ENCODE measurements around the gene FZD7.

FZD7 gene

GRCh38 chr2:202009581-202009980 is 24.1 kb upstream of the FZD7 start:
- DNase-seq (ENCODE audit: extremely low read depth in 1 of 2, low read depth in 1 of 2), result no peak

- no peak for DNase-seq (ENCODE audit: extremely low read depth in 1 of 2, low read depth in 1 of 2)
Measured at GRCh38 chr2:202014318-202014717, 19.3 kb upstream of the FZD7 start.

DNA sequence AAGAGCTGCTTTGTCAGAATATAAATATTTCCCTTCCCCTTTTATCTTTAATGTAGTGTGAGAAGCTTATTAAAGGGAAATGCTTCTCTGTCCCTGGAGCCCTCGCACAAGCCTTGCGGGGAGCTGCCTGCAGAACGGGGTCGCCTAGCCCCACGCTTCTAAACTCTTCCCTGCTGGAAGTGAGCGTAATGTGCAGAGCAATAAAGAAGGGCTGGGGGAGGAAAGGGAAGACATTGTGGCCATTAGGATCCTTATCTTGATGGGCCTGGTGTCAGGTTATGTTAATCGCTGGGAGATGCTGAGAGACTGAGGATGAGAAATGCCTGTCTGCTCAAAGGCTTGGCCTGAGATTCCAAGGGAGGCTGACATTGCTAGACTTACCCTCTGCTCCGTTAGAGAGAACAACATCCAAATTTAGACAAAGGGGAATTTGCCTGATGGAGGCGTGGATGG is 18.9 kb upstream of the FZD7 start:
- no peak for DNase-seq (ENCODE audit: extremely low read depth in 1 of 2, low read depth in 1 of 2)

DNA sequence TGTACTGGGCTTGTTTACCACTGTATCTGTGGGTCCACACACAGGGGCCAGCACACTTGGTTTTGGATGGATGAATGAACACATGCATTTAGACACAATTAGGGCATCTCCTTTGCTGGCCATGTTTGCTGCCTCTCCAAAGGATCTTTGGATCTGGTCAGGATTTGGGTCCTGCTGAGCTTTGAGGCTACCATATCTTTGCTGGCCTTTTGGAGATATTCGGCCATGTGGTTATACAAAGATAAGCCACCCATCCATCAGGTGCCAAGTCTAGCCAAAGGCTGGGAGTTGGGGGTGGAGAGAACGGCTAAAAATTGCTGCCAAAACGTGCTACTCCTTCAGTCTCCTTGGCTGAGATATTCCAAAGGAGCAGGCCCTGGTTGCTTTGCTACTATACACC is 18.2 kb upstream of the FZD7 start:
- DNase-seq (ENCODE audit: extremely low read depth in 1 of 2, low read depth in 1 of 2), result no peak

DNA sequence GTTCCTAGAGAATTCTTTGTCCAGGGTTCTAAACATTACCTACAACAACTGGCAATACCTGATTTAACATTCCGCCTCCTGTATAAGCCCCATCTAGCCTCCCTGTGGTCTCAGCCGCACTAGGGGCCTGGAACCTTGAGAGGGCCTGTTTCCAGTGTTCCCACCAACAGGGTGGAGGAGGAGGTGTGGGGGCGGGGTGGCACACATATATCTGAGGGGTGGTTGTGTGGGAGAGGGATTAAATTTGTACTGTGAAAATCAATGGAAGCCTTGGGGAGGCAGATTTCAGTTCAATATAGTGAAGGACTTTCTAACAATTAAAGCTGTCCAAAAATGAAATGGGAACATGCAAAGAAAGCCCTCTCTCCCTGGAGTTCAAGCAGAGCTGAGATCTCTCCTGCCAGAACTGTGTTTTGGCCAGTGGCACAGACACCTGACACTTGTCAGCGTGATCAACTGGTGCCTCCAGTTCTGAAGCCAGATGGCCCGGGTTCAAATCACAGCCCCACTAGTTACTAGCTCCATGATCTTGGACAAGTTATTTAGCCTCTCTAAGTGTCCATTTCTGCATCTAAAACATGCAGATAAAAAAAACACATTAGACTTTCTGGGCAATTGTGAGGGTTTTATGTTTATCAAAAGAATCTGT is 17.0 kb upstream of the FZD7 start:
- DNase-seq (ENCODE audit: extremely low read depth in 1 of 2, low read depth in 1 of 2), result no peak

GRCh38 chr2:202017940-202018339 is 15.7 kb upstream of the FZD7 start:
- no peak for DNase-seq (ENCODE audit: extremely low read depth in 1 of 2, low read depth in 1 of 2)

DNA sequence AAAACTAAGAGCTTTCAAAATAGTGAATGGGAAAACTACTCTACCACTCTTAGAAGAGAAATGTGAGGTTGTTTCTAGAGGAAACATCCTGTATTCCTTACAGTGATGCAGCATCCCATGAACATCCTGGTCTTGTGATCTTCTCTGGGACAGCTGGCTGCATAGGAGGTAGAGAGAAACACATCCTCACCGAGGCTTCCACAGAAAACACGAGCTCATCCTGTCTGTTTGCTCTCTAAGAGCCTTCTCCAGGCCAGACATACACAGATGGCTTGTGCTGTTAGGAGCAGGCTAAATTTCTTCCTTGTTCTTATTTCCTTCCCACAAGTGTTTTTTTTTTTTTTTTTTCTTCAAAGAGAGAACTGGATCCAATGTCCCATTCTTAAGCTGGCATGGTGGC is 14.7 kb upstream of the FZD7 start:
- no peak for DNase-seq (ENCODE audit: extremely low read depth in 1 of 2, low read depth in 1 of 2)

DNA sequence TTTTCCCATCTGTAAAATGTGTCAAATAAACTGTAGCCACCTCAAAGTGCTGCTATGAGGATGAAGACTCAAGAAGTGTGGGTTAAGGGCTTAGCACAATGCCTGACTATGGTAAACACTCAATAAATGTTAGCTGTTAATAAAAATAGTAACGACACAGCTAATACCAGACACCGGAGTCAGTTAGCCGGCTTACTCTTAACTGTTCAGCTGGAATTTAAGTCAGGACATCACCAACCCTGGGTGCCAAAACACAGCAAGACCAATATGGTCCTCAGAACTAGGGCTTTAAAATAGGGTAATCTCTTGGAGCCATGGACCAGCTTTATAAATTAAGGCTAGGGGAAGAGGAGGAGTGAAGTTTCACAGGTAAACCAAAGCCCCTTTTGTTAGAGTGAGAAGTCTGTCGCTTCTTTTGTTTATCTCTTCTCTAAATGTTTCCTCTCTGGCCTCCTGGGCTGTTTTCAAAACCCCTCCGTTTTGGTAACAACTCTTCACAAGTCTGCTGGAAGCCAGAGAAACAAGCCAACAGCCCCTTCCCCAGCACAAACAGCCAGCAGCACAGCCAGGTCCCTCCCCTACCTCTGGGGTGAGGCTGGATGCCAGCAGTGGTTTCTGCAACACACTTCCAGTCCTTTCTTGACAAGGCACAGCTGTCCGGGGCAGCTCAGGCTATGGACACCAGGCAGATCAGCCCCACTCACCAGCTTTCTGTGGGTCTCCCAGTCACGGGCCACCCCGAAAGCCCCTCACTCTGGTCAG is 13.8 kb upstream of the FZD7 start:
- no peak for DNase-seq (ENCODE audit: extremely low read depth in 1 of 2, low read depth in 1 of 2)

DNA sequence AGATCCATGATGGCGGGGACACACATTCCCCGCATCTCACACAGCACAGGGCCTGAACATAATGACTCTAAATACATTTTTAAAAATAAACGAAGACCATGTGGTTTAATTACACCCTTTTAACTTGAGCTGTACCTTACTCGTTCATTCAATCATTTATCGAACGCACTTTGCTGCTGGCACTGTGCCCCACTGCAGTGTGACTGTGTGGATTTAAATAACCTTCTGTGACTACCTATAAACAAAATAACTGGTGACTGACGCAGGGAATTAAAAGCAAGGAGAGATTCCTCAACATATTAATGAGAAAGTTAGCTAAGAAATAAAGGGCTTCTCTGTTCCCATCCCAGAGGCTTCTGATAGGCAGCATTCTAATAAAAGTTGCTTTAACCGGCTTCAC is 10.9 kb upstream of the FZD7 start:
- no peak for DNase-seq (ENCODE audit: extremely low read depth in 1 of 2, low read depth in 1 of 2)

DNA sequence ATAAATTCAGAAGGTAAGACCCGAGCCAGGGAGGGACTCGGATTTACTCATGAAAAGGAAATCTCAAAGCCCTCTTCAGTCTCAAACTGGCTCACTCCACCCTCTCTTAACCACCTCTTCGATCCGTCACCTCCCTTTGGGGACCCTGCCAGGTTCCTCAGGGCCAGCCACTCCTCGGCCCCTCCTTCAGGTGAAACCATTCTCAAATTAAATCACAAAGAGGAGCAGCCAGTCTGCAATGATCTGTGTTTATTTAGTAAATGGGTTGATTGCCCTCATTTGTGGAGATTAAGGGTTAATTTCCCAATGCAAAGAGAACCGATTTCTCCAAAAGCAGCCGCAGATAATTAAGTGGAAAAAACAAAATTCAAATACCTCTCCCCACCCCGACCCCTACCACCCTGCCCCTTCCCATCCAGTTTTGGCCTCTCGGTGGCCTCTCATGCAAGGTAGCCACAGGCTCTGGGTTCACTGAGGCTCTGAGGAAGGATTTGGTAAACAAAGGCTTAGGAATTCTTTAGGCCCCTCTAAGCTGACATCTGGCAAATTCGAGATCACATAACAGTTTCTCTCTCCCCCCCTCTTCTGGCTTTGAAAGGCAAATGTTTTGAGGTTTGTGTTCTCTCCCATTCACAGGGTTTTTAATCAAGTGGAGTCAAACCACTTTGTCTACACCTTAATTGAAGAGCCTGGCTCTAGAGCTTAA is 10.3 kb upstream of the FZD7 start:
- no peak for DNase-seq (ENCODE audit: extremely low read depth in 1 of 2, low read depth in 1 of 2)

GRCh38 chr2:202023904-202024266 is 9.8 kb upstream of the FZD7 start:
- no peak for DNase-seq (ENCODE audit: extremely low read depth in 1 of 2, low read depth in 1 of 2)

DNA sequence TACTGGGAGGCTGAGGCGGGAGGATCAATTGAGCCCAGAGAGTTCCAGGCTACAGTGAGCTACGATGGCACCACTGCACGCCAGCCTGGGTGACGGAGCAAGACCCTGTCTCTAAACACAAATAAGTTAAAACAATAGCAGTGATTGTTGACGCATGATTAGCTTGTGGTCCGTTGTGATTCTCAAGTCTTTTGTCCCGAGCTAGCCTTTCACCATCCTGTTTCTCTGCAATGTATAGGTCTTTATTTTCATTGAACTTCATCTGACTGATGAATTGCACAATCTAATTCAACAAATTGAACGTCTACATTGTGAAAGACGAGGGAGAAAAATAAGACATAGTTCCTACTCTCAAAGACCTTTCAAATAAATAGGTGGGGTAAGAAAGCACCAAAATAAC is 8.8 kb upstream of the FZD7 start:
- DNase-seq (ENCODE audit: extremely low read depth in 1 of 2, low read depth in 1 of 2), result no peak

DNA sequence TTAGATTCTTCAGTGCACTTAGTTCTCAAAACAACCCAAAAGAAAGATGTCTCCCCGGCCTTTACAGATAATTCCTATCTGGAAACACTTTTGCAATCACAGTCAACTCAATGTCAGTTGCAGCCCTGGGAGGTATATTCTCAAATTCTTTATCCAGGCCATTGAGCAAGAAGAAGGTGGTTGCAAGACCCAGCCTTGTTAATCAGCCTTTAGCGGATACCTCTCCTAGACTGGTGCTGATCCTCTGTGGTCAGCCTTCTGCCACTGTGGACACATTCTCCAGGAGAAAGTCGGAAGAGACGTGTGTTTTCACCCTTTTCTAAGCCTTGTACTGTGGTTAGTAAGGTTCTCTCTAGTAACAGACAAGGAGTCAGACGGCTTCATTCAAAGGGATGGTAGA is 7.8 kb upstream of the FZD7 start:
- no peak for DNase-seq (ENCODE audit: extremely low read depth in 1 of 2, low read depth in 1 of 2)

- DNase-seq (ENCODE audit: extremely low read depth in 1 of 2, low read depth in 1 of 2), result no peak
Measured at GRCh38 chr2:202026507-202026906, 7.1 kb upstream of the FZD7 start.

GRCh38 chr2:202030691-202031090 is 3.0 kb upstream of the FZD7 start:
- DNase-seq (ENCODE audit: extremely low read depth in 1 of 2, low read depth in 1 of 2), result no peak

- no peak for DNase-seq (ENCODE audit: extremely low read depth in 1 of 2, low read depth in 1 of 2)
Measured at GRCh38 chr2:202031246-202031951, 2.3 kb upstream of the FZD7 start.

DNA sequence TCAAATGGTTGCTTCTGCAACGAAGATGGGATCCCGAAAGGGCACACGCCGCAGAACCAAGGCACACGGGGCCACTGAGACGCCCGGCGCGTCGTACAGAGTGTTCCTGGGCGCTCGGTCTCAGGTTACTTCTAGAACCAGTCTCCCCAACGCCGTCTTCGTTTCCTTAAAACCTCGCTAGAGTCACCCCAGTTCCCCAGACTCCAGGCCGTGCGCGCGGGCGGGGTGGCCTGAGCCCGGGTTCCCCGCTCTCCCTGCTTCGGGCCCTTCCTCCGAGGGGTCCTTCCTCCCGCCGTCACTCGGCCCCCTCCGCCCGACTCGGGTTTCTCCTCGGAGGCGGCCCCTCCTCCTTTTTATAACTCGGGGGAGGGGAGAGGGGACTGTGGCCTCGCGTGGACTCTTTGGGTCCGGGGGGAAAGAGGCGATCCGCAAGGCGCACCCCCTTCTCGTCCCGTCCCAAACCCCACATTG is 774 bp upstream of the FZD7 start:
- DNase-seq (ENCODE audit: extremely low read depth in 1 of 2, low read depth in 1 of 2), result no peak

- DNase-seq (ENCODE audit: extremely low read depth in 1 of 2, low read depth in 1 of 2), result no peak
Measured at GRCh38 chr2:202034249-202035088, 814 bp downstream of the FZD7 start.

GRCh38 chr2:202035089-202035940 is 1.7 kb downstream of the FZD7 start:
- no peak for DNase-seq (ENCODE audit: extremely low read depth in 1 of 2, low read depth in 1 of 2)

All from stimulated activated CD8-positive, alpha-beta memory T cell treated with anti-CD3 and anti-CD28 coated beads, Interleukin-7, amount 100 ng/mL, for 48 hours (primary cell).